OCI-LY1 (cell line): Measurements from ENCODE around the gene ABLIM1.

Source experiments
- H2AFZ ChIP-seq: fragments of 200-600 bp; sonication (generic), shearing (Covaris generic); 2 replicates; pipeline ENCODE4 v1.6.0; 2014; ENCODE audit warnings: antibody characterized with exemption, mild to moderate bottlenecking, low read length
- H3F3A ChIP-seq: fragments of 200-600 bp; sonication (generic), shearing (Covaris generic); 2 replicates; pipeline ENCODE4 v1.6.0; 2014; ENCODE audit warnings: mild to moderate bottlenecking, antibody characterized with exemption, low read length, moderate library complexity; ENCODE audit not compliant: insufficient read depth
- H3K27ac ChIP-seq: fragments of 200-600 bp; sonication (generic); 2 replicates; pipeline ENCODE4 v1.5.1; 2014; ENCODE audit warnings: low read length, mixed run types, mild to moderate bottlenecking, low read depth; ENCODE audit not compliant: poor library complexity, severe bottlenecking
- H3K27me3 ChIP-seq: fragments of 200-600 bp; sonication (generic); 2 replicates; pipeline ENCODE4 v1.6.0; 2014; ENCODE audit warnings: antibody characterized with exemption, mild to moderate bottlenecking, low read length, moderate library complexity; ENCODE audit not compliant: insufficient read depth
- H3K36me3 ChIP-seq: fragments of 200-600 bp; sonication (generic); 2 replicates; pipeline ENCODE4 v1.6.1; 2014; ENCODE audit warnings: mild to moderate bottlenecking, antibody characterized with exemption, low read length, moderate library complexity, mixed read lengths; ENCODE audit not compliant: insufficient read depth
- H3K4me1 ChIP-seq: fragments of 200-600 bp; sonication (generic); 2 replicates; pipeline ENCODE4 v1.5.1; 2014; ENCODE audit warnings: mild to moderate bottlenecking, low read length, moderate library complexity; ENCODE audit not compliant: insufficient read depth, severe bottlenecking
- H3K4me2 ChIP-seq: fragments of 200-600 bp; sonication (generic), shearing (Covaris generic); 2 replicates; pipeline ENCODE4 v1.6.1; 2014; ENCODE audit warnings: low read length
- H3K4me3 ChIP-seq: fragments of 200-600 bp; sonication (generic); 2 replicates; pipeline ENCODE4 v1.5.1; 2014; ENCODE audit warnings: low read length, low read depth, mild to moderate bottlenecking, mixed read lengths; ENCODE audit not compliant: poor library complexity, severe bottlenecking
- H3K79me2 ChIP-seq: fragments of 200-600 bp; shearing (Covaris generic); 2 replicates; pipeline ENCODE4 v1.6.1; 2016; ENCODE audit warnings: mixed run types, low read length, mixed read lengths; ENCODE audit not compliant: insufficient read depth
- H3K9ac ChIP-seq: fragments of 200-600 bp; sonication (generic), shearing (Covaris generic); 2 replicates; pipeline ENCODE4 v1.6.1; 2014; ENCODE audit warnings: mild to moderate bottlenecking, low read length, mixed read lengths
- H3K9me2 ChIP-seq: fragments of 200-600 bp; sonication (generic), shearing (Covaris generic); 2 replicates; pipeline ENCODE4 v1.6.1; 2014; ENCODE audit warnings: low read depth, mild to moderate bottlenecking, low read length, mixed read lengths
- H3K9me3 ChIP-seq: fragments of 200-600 bp; shearing (Covaris generic); 2 replicates; pipeline ENCODE4 v1.6.1; 2014; ENCODE audit warnings: low read length, mixed read lengths
- H4K20me1 ChIP-seq: fragments of 200-600 bp; sonication (generic), shearing (Covaris generic); 2 replicates; pipeline ENCODE4 v1.6.0; 2016; ENCODE audit warnings: mild to moderate bottlenecking, low read length; ENCODE audit not compliant: insufficient read depth
- EZH2 ChIP-seq: fragments of 200-600 bp; sonication (generic), shearing (Covaris generic); IDR thresholded peaks from 2 replicates; pipeline ENCODE4 v1.8.0; 2017; ENCODE audit warnings: borderline replicate concordance, mixed run types, mild to moderate bottlenecking, antibody characterized with exemption, low read length, moderate library complexity, mixed read lengths
- TF ChIP-seq, protein P1 (sequence below): fragments of 200-600 bp; sonication (generic), shearing (Covaris generic); IDR thresholded peaks from 2 replicates; pipeline ENCODE4 v1.5.1; 2017; ENCODE audit warnings: mild to moderate bottlenecking, antibody characterized with exemption, low read length, moderate library complexity, mixed read lengths

Gene ABLIM1

GRCh38 chr10:114605155-114605797 is 52.8 kb downstream of the ABLIM1 start:
- Histone ChIP-seq H3K4me1 (no peaks in the 10 kb centered on the region), H3K4me3 (no peak overlapping the region), H3K9ac (no peak overlapping the region), H3K27me3 (peaks cover 6% of the 10 kb centered on the region; the same call in 1 of the 2 replicates), H2AFZ (no peak overlapping the region), H3K4me2 (no peak overlapping the region), H3K27ac (no peak overlapping the region), H3F3A (no peaks in the 10 kb centered on the region), H4K20me1 (no peaks in the 10 kb centered on the region), H3K9me2 (no peaks in the 10 kb centered on the region), H3K79me2 (no peaks in the 10 kb centered on the region), H3K9me3 (no peaks in the 10 kb centered on the region), H3K36me3 (no peaks in the 10 kb centered on the region)
- TF ChIP-seq, protein P1, sequence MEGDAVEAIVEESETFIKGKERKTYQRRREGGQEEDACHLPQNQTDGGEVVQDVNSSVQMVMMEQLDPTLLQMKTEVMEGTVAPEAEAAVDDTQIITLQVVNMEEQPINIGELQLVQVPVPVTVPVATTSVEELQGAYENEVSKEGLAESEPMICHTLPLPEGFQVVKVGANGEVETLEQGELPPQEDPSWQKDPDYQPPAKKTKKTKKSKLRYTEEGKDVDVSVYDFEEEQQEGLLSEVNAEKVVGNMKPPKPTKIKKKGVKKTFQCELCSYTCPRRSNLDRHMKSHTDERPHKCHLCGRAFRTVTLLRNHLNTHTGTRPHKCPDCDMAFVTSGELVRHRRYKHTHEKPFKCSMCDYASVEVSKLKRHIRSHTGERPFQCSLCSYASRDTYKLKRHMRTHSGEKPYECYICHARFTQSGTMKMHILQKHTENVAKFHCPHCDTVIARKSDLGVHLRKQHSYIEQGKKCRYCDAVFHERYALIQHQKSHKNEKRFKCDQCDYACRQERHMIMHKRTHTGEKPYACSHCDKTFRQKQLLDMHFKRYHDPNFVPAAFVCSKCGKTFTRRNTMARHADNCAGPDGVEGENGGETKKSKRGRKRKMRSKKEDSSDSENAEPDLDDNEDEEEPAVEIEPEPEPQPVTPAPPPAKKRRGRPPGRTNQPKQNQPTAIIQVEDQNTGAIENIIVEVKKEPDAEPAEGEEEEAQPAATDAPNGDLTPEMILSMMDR = no peak

GRCh38 chr10:114604357-114605130 is 53.5 kb downstream of the ABLIM1 start:
- TF ChIP-seq, protein P1 = no peak
- no peaks in the 10 kb centered on the region for H3K4me1 ChIP-seq

GRCh38 chr10:114603948-114604347 is 54.1 kb downstream of the ABLIM1 start:
- H3K9me3 ChIP-seq = no peaks in the 10 kb centered on the region
- no peaks in the 10 kb centered on the region for H4K20me1 ChIP-seq
- no peak overlapping the region for H3K27ac ChIP-seq
- H2AFZ ChIP-seq = no peak overlapping the region
- no peak overlapping the region for H3K9ac ChIP-seq
- peaks cover 9% of the 10 kb centered on the region; the same call in 1 of the 2 replicates for H3K27me3 ChIP-seq
- no peaks in the 10 kb centered on the region for H3K79me2 ChIP-seq
- no peak overlapping the region for H3K4me3 ChIP-seq
- H3K36me3 ChIP-seq = no peaks in the 10 kb centered on the region
- H3K4me1 ChIP-seq = no peaks in the 10 kb centered on the region
- no peak overlapping the region for H3K4me2 ChIP-seq
- no peaks in the 10 kb centered on the region for H3K9me2 ChIP-seq
- H3F3A ChIP-seq = no peaks in the 10 kb centered on the region
- TF ChIP-seq, protein P1 = no peak
- TF ChIP-seq EZH2 = no peak

More at GRCh38 chr10:114604357-114605130, 53.5 kb downstream of the ABLIM1 start:
- Histone ChIP-seq H3K9me3 (no peaks in the 10 kb centered on the region), H3K4me3 (no peak overlapping the region), H4K20me1 (no peaks in the 10 kb centered on the region), H3K36me3 (no peaks in the 10 kb centered on the region), H3K79me2 (no peaks in the 10 kb centered on the region), H3K27me3 (peaks cover 9% of the 10 kb centered on the region; the same call in 1 of the 2 replicates), H3K9me2 (no peaks in the 10 kb centered on the region), H3F3A (no peaks in the 10 kb centered on the region), H3K9ac (no peak overlapping the region), H2AFZ (no peak overlapping the region), H3K4me2 (no peak overlapping the region), H3K27ac (no peak overlapping the region)
